CD4-positive, alpha-beta T cell treated with Interleukin-10 for 1 hour (primary cell): ENCODE data around the gene TM4SF18.
"Not testable (repeated sequence)": the region's sequence is repeated elsewhere in the genome, so short reads cannot be mapped to it uniquely, and the experiment has no call there.

Experiments used
- DNase-seq: peaks from one replicate; pipeline ENCODE4 v3.0.0-alpha.2; 2020

Gene TM4SF18, protein sequence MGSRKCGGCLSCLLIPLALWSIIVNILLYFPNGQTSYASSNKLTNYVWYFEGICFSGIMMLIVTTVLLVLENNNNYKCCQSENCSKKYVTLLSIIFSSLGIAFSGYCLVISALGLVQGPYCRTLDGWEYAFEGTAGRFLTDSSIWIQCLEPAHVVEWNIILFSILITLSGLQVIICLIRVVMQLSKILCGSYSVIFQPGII

DNA sequence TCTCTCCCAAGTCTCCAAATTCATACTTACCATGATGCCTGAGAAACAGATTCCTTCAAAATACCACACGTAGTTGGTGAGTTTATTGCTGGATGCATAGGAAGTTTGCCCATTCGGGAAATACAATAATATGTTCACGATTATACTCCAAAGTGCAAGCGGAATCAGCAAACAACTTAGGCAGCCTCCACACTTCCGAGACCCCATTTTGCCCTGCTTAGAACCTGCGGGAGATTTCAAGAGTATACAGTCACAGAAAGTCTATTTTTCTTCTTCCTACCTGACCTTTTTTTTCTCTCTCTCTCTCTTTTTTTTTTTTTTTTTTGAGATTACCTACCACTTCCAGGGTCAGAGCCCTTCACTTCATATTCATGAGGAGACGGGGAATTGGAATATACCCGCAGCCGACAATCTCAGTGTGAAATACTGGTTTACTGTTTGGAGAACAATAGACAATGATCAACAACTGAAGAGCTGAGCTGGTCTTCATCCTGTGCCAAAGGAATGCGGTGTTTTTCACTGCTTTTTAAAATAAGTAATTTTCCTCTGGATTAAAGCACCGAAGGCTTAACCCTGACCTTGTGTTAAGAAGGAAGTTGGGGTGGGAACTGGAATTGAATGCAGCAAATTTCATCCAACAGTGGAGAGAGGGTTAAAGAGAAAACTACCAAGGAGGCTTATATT, at the start of gene TM4SF18:
Gene TM4SF18 (minus strand): TSS at position 461 of the 684 bp plus-strand sequence. CDS start 254 bp downstream, at position 207.
- no peak for DNase-seq

DNA sequence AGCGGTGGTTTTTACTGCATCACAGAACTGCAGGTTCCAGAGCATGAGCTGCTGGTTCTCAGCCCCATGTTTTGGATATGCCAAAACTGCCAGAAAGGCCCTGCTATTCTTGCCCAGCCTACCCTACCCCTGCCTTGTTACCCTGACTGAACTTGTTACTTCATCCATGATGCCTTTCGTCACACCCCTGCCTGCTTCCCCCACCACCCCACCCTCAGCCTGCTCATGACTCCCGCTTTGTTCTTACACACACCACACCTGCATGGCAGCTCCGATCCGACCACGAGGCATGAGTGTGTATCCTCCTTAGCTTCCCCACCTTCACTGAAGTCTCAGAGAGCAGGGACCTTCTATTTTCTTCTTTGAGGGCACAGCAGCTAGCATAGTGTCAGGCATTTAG, 49.1 kb upstream of the TM4SF18 start:
- DNase-seq: no peak

DNA sequence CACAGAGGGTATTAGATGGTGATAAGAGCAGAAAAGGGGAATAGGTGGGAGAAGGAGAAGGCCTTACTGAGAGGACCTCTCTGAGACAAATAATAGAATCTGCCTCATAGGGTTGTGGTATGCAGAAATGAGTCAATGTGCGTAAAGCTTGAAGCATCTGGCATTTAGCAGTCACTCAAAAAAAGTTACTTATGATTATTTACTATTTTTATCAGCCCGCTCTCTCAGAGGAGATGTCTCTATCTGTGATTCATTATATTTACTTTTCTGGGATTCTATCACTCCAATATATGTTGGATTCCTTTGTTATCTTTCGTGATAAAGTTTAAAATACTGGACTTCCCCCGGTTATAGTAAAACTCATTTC, 48.6 kb upstream of the TM4SF18 start:
- no peak for DNase-seq

DNA sequence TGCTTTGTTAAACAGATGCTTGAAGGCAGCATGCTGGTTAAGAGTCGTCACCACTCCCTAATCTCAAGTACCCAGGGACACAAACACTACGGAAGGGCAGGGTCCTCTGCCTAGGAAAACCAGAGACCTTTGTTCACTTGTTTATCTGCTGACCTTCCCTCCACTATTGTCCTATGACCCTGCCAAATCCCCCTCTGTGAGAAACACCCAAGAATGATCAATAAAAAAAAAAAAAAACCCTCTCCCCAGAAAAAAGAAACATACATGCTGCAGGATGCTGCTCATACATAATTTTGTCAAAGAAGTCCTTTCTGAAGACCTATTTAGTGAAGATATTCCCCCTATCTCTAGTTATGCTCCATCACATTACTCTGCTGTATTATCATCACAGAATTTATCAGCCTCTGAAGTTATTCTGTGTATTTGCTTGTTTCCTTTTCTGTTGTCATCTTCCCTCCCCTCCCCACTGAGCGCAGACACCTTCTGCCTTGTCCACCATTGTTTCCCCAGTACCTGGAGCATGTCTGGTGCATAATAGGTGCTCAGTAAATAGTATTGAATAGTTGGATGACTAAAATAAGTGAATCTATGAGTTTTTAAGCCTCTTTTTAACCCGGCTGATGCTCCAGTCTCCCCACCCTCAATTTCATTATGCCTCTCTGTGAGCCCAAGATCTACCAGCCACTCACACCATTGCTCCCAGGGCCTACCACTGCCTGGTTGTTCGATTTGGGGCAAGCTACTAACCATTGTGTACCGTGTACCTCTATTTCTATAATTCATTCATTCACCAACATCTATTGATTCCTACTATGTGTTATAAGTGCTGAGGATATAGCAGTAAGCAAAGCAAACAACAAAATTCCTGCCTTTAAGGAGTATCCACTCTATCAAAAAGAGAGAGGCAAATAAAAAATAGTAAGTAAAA, 48.0 kb upstream of the TM4SF18 start:
- no peak for DNase-seq

DNA sequence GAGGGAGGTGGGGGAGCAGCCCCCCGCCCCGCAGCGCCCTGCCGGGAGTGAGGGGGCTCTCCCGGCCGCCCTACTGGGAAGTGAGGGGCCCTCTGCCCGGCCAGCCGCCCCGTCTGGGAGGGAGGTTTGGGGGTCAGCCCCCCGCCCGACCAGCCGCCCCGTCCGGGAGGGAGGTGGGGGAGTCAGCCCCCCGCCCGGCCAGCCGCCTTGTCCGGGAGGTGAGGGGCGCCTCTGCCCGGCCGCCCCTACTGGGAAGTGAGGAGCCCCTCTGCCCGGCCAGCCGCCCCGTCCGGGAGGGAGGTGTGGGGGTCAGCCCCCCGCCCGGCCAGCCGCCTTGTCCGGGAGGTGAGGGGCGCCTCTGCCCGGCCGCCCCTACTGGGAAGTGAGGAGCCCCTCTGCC, 46.8 kb upstream of the TM4SF18 start:
- DNase-seq: not testable (repeated sequence)

DNA sequence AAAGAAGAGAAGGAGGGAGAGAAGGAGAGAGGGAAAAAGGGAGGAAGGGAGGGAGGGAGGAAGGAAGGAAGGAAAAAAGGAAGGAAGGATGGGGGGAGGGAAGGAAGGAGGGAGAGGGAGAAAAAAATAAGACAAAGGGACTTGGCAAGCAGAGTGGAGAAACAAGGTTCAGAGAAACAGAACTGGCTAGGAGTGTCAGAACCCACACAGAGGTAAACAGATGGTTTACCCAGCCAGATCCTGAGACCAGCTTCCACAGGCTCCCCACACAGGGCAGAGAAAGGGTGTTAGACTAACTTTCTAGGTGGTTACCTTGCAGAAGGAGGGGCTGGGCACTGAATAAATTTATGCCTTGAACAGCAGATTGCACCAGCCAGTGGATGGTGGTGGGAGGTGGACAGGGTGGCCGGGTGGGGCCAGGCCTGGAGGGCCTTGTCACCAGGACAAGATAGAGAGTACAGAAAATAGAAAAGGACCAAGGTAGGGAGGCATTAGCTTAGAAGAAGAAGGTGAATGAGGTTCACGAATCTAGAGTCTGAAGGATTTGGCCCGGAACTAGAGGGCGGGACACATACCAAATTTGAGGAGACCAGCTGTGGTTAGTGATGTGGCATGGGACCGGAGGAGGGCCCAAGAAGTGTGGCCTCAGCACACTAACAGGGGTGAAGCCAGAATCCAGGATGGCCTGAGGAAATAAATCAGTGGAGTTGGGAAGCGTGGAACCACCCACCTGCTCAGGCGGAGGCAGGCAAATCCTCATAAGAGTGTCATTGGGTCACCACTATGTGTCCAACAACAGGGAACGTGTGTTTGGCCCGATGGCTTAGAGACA, 45.3 kb upstream of the TM4SF18 start:
- DNase-seq: no peak

DNA sequence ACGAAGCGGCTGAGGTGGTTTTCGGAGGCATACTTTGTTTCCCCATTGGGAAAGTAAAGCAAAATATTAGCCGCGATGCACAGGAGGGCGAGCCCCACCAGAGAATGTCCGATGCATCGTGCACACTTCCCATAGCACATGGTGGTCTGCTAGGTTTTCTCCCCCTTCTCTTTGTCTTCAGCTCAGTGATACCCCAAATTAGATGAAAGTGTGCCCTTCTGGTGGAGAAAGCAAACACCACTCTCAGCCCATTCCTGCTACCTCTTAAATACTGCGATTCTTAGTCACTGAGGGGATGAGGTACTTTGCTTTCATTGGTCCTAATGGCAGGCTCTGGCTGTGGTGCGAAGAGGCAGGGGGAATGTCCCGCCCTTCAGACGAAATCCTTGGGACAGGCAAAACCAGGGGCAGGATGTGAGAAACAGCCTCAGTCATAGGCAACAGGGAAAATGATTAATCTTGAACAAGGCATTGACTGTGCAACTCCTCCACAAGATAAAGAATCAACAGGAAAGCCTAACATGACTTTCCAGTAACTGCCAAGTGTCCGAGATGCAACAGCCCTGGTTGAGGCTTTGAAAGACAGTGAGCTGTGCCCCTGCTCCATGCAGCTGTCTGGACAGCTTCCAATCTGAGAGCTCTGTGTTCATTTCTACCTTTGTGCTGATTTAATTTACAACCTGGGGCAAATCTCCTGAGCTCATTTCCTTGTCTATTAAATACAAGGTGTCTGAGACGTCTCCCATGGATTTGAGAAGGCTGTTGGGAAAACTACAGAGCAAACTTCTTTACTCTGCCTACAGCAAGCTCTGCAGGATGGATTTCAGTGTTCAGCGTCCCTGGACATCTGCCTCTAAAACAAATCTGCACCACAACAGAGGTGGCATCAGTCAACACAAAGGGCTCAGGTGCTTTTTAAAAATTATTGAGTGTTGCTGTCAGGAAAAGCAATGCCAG, 44.2 kb upstream of the TM4SF18 start, which contains the start of gene TM4SF1:
Gene TM4SF1 (minus strand): TSS at position 242 of the 957 bp plus-strand sequence. CDS start 102 bp downstream, at position 140.
- DNase-seq: no peak

DNA sequence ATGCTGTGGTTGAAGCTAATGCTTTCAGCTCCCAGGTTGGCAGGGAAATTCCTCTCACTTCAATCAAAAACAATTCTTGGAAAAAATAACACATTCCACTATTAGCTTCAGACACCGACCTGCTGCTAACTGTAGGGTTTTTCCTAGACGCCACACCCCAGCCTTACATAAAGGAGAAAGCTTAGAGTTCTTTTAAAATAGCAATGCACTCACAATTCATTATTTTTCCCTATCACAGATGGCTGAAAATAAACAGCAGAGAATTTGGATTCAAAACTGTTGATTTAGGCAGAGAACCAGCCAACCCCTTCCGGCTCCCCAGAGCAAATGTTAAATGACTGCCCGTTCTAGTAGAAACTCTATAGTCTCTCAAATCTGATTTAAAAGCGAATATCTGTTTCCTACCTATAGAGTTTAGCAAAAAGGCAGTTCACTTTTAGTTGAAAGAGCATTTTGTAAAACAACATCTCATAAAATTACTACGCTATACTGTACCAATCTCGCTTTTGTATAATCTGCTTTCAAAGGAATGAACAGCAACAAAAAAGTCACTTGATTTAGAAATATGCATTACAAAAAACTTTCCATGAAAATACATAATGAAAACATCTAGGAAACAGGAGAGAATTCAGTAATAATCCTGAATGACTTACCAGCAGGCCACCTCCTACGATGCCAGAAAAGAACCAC, 43.4 kb upstream of the TM4SF18 start:
- no peak for DNase-seq

DNA sequence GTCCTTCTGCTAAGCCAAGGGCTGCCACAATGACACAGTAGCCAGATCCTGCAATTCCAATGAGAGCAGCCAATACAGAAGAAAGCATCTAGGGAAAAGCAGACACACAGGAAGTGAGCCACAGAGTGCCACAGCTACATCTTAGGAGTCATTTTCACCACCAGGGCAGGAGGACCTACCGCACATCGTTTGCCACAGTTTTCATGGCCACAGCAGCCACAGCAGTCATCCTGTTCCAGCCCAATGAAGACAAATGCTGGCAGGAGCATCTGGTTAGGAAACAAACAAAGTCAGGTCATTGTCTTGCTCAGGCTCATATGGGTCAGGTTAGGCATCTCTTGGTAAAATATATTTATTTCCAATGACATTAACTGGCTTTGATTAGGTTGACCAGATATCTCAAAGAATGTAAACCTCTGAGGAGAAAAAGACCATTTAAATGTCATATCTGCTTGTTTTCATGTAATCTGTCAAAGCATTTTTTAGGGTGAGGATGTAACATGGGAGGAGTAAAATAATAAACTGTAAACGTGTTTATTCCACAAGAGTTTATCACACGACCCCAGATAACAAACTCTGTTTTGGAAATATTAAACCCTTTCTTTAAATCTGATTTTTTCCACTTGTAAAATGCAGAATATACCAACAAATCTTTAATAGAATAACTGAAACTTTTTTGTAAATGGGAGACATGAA, 42.2 kb upstream of the TM4SF18 start:
- no peak for DNase-seq

DNA sequence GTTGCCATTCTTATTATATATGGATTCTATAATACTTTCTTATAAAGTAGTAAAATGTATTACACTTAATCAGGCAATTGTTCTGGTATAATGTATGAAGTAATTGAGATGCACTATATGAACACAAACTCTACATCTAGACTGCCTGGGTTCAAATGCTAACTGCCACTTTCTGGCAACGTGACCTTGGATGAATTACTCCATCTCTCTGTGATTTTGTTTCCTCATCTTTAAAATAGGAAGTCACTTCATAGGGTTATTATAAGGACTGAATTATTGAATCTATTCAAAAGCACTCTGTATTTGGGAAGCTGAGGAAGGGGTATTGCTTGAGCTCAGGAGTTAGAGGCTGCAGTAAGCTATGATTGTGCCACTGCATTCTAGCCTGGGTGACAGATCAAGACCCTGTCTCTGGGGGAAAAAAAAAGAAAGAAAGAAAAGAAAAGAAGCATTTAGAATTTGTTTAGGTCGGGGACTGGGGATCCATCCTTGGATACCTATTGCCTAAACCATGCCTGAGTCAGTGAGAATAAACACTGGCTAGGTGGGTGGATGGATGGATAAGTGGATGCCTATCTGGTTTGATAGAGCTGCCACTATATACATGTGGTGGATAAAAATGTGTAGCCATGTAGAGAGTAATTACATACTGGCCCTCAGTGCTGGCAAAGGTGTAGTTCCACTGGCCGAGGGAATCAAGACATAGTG, 41.5 kb upstream of the TM4SF18 start:
- DNase-seq: no peak

DNA sequence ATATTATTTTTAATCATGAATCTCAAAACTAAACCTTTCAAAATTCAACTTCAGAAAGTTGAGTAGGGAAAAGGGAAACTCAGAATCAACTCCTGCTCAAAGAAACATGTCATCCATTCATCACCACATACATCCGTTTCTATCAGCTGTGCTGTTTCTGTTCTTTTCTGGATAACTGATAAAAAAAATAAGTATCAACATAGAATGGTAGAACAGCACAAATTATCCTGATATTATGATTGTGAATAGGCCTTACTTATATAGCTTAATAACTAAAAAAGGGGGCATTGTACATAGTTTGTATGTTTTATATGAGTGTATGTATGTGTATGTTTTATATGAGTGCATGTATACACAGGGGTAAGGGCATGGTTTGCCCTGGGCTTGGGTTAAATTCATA, 41.0 kb upstream of the TM4SF18 start:
- no peak for DNase-seq

DNA sequence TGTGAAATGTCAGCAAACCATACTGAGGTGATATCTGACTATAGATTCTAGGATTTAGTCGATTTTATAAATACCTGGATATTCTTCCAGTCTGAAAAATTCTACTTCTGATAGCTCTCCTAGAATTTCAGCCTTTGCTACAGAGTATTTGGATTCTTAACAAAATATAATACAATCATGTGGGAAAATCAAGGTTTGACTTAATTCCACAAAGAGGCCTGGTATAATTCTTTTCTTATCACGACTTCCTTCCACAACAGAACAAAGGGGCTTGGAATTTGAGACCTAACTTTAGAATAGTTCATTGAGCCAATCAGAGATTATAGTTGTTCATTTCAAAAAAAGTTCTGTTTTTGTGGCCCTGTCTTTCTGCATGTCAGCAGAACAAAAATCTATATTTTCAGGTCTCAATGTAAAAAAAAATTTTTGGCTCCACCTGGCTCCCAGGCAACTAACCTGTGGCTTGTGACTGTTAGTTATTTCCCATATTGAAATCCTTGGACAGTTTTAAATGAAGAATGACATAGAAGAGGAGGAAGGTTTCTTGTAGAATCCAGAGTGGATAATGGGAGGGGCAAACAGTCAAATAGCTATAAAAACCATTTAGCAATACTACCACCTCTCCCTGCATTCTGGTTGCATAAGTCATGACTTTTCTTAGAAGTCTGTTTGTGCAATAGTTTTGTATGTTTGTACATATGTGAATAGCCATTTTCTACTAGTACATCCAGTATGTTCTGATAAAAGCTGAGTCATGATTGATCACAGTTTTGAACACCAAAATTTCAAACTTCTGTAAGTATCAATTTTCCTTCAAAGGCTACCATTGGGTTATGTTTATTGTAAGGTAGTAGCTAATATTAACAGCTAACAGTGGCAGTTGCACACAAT, 40.0 kb upstream of the TM4SF18 start:
- DNase-seq: no peak

DNA sequence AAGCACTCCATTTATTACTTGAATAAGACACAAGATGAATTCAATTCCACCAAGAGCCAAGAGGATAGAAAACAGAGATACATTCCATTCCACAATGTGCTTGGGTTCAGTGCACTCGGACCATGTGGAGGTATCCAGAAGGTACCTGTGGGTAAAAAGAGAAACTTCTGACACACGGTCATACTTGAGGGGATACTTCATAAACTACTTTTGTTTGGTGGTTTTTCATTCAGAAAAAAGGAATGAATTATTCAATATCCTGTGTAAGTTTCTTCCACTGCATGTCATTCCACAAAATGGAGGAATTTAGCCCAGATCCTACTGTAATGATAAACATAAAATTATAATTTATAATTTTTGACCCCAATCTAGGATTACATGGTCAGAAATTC, 38.3 kb upstream of the TM4SF18 start:
- DNase-seq: no peak

DNA sequence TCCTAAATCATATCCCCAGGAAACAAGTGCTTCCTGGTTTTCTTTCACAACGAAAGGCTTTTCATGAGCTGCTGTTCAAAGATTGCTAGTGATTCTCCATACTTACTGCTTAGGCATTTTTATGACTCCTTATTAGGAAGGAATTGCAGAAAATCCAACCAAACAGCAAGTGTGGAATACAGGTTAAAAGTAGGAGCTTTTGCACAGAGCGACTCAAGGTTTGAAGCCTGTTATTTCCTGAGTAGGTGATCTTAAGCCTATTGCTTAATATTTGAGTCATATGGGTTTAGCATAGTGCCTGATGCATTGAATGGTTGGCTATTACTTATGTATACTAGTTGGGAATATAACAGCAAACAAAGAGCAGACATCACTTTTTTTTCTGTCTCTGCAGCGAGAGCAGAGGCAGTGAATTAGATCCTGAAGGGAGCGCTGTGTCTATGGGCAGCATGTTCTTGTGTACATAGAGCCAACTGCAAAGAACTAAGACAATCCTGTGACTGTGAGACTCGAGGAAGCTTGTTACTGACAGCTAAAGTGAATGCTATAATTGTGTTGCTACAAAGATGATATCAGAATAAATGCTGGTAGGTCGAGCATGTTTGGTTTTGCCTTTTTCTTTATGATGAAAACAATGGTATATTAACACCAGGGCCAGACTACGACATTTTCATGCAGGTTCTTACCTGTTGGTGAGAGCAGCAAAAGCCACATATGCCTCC, 37.7 kb upstream of the TM4SF18 start:
- no peak for DNase-seq

DNA sequence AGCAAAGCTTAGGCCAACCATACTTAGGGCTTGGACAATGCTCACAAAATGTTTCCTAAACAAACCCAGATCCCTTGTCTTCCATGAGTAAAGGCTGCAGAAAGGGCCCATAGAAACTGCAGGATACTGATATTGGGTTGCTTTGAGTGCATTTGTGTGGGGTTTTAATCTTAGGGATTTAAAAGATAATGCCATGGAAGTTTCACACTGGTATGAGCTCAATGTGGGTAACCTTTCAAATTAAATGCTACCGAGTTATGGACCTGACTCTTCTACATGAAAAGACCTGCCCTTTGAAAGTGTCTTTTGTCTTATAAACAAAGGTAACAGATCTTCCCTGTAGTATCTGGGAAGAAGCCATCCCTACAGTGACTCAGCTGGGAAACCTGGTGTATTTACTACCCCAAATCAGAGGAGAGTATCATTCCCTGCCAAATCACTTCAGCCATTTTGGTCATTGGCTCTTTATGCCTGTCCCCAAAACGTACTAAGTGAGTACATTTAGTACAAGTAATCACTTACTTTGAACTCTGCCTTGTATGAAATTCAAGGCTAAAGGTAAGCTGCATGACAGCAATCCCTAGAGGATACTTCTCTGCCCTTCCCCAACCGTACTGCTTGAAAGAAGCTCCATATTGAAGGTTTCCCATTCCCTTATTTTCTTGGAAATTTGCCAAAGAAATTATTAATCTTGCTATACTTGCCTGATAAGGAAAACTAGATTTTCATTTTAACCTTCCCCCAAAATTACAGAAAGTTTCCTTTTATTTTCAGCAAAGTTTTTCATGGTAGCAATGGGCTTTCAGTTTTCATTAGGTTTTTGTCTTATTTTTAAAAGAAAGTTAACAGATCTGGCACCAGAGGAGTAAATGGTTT, 36.8 kb upstream of the TM4SF18 start:
- DNase-seq: no peak

DNA sequence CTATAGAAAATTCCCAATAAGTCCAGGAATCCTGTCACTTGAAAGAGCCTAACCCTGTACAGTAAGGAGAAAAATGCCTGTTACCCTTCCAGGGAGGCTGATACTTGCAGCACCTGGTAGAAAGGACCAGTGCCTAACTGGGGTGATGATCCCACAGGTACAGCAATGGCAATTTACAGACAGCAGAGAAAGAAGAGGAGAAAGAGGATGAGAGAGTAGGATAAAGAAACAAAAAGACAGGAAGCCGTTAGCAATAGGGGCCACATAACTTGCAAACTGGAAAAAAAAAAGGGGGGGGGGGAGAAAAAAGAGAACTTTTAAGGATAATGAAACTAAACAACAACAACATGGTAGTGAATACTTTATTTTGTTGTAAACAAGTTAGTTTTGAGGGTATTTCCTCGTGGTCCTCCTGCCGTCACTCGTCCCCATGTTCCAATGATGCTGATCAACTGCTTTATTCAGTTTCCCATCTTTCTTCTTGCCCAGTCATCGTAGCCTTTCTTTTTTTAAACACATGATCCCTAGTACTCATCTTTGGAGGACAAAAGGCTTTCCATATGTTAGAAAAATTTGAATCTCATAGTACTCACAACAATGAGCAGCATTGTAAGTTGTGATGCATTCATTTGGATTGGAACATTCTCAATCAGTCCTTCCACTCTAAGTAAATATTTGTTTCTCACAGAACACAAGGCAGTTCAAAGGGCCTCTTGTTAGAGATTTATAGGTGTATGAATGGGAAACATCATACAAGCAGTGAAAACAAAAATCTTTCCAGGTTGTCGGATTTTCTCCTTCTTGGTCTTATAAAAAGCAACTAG, 35.5 kb upstream of the TM4SF18 start:
- DNase-seq: no peak
